NCI-H1436 treated with DMSO at 0.1 percent for 48 hours (cell line): ENCODE data around the gene CFAP99.

Experiments used
- DNase-seq: peaks from one replicate; lab custom pipeline; 2025; lab: John Stamatoyannopoulos, UW

CFAP99 gene

GRCh38 chr4:2412534-2412884, 6.2 kb upstream of the CFAP99 start:
- DNase-seq, result no peak

GRCh38 chr4:2412885-2413716, 5.7 kb upstream of the CFAP99 start:
- DNase-seq, result no peak

- DNase-seq, result no peak
Measured at GRCh38 chr4:2413821-2414610, 4.7 kb upstream of the CFAP99 start.

GRCh38 chr4:2415213-2415612, 3.5 kb upstream of the CFAP99 start:
- no peak for DNase-seq

GRCh38 chr4:2415881-2416563, 2.7 kb upstream of the CFAP99 start:
- no peak for DNase-seq

GRCh38 chr4:2416564-2417225, 2.1 kb upstream of the CFAP99 start:
- DNase-seq, result no peak

- no peak for DNase-seq
Measured at GRCh38 chr4:2417226-2417764, 1.5 kb upstream of the CFAP99 start.

GRCh38 chr4:2417765-2418649, 748 bp upstream of the CFAP99 start, which contains the start of gene ZFYVE28:
TSS of gene ZFYVE28 (minus strand) at chr4:2418645. CDS start at chr4:2418323, 322 bp downstream.
- no peak for DNase-seq

- DNase-seq, result no peak
Measured at GRCh38 chr4:2419814-2420213, 1.1 kb downstream of the CFAP99 start.

GRCh38 chr4:2421928-2422327, 3.2 kb downstream of the CFAP99 start:
- DNase-seq, result no peak

GRCh38 chr4:2423066-2423465, 4.3 kb downstream of the CFAP99 start:
- no peak for DNase-seq

GRCh38 chr4:2423695-2424094, 4.9 kb downstream of the CFAP99 start:
- no peak for DNase-seq

GRCh38 chr4:2424581-2424980, 5.8 kb downstream of the CFAP99 start:
- DNase-seq, result no peak

GRCh38 chr4:2425386-2426068, 6.8 kb downstream of the CFAP99 start:
- DNase-seq, result no peak

GRCh38 chr4:2426069-2426397, 7.3 kb downstream of the CFAP99 start:
- no peak for DNase-seq

- DNase-seq, result no peak
Measured at GRCh38 chr4:2426711-2427275, 8.0 kb downstream of the CFAP99 start.

GRCh38 chr4:2427383-2428334, 8.9 kb downstream of the CFAP99 start:
- no peak for DNase-seq

- DNase-seq, result no peak
Measured at GRCh38 chr4:2428496-2429213, 9.9 kb downstream of the CFAP99 start.
